CD8-positive, alpha-beta memory T cell (primary cell): ENCODE measurements around the gene NR2F2. TPM values are rescaled to one million over a fixed set of nuclear protein-coding genes. Genes with fewer than 3 reads are reported as not detected.

Source experiments
- CTCF ChIA-PET: fragments of 350-600 bp; sonication (Branson Sonifier 250); formaldehyde crosslinking; loops from one replicate; lab custom pipeline; 2021; ENCODE audit warnings: antibody characterized with exemption; lab: Charles Lee
- POLR2A ChIA-PET: fragments of 350-600 bp; sonication (Branson Sonifier 250); formaldehyde crosslinking; loops from one replicate; lab custom pipeline; 2021; ENCODE audit warnings: antibody characterized with exemption; lab: Charles Lee
- DNase-seq, 5 donors: peaks; one replicate each; pipeline versions ENCODE4 v3.0.0 to v3.0.0-alpha.2; 2020 to 2022; ENCODE audit warnings: mixed read lengths in 1 of 5
- H3K27ac ChIP-seq: one replicate; pipeline ENCODE4 v1.7.0; 2013; ENCODE audit warnings: low read depth, mild to moderate bottlenecking, low read length, moderate library complexity
- H3K27me3 ChIP-seq: 2 replicates; pipeline ENCODE4 v1.7.0; 2013; ENCODE audit warnings: low read length, mild to moderate bottlenecking; ENCODE audit not compliant: insufficient read depth, poor library complexity, severe bottlenecking
- H3K36me3 ChIP-seq: 2 replicates; pipeline ENCODE4 v1.7.0; 2013; ENCODE audit warnings: mild to moderate bottlenecking, low read length, moderate library complexity; ENCODE audit not compliant: insufficient read depth
- H3K4me1 ChIP-seq: 2 replicates; pipeline ENCODE4 v1.7.0; 2013; ENCODE audit warnings: mild to moderate bottlenecking, low read length, moderate library complexity; ENCODE audit not compliant: insufficient read depth
- H3K4me3 ChIP-seq: 2 replicates; pipeline ENCODE4 v1.7.0; 2013; ENCODE audit warnings: mild to moderate bottlenecking, low read length
- H3K9me3 ChIP-seq: 2 replicates; pipeline ENCODE4 v1.7.0; 2013; ENCODE audit warnings: mild to moderate bottlenecking, low read length
- H3K27ac Mint-ChIP-seq, 8 donors: one replicate each; pipeline ENCODE4 v1.8.0; 2020 to 2021; ENCODE audit warnings: mixed read lengths in 8 of 8, mild to moderate bottlenecking in 6 of 8, inconsistent platforms in 3 of 8, moderate library complexity in 3 of 8
- H3K27me3 Mint-ChIP-seq, 2 donors: one replicate each; pipeline ENCODE4 v1.8.0; 2020 to 2021; ENCODE audit warnings: mixed read lengths in 2 of 2, mild to moderate bottlenecking in 1 of 2, moderate library complexity in 1 of 2
- H3K36me3 Mint-ChIP-seq, 3 donors: one replicate each; pipeline ENCODE4 v1.8.0; 2020 to 2021; ENCODE audit warnings: mixed read lengths in 3 of 3, inconsistent platforms in 1 of 3, mild to moderate bottlenecking in 1 of 3
- H3K4me1 Mint-ChIP-seq, 3 donors: one replicate each; pipeline ENCODE4 v1.8.0; 2020 to 2021; ENCODE audit warnings: mixed read lengths in 3 of 3, inconsistent platforms in 1 of 3, mild to moderate bottlenecking in 1 of 3
- H3K4me3 Mint-ChIP-seq, 7 donors: one replicate each; pipeline ENCODE4 v1.8.0; 2020 to 2021; ENCODE audit warnings: mixed read lengths in 7 of 7, mild to moderate bottlenecking in 6 of 7, moderate library complexity in 4 of 7, inconsistent platforms in 2 of 7
- H3K9me3 Mint-ChIP-seq, 5 donors: one replicate each; pipeline ENCODE4 v1.8.0; 2020 to 2022; ENCODE audit warnings: mixed read lengths in 5 of 5, mild to moderate bottlenecking in 3 of 5, moderate library complexity in 2 of 5, inconsistent platforms in 1 of 5
- polyA plus RNA-seq: library from polyadenylated mRNA; unstranded; fragments of 300-500 nt; fragmentation: Illumina TruSeq; gene quantifications from one replicate; pipeline ENCODE4 v1.2.3, GENCODE V29; 2021
- total RNA-seq, 2 experiments: library from RNA; stranded (reverse); gene quantifications; one replicate each; pipeline ENCODE4 v1.2.3, GENCODE V29; 2021

NR2F2 gene
- total and polyA plus RNA-seq, 3 experiments from 2014 or later = not detected

GRCh38 chr15:96297783-96298182 is 32.7 kb upstream of the NR2F2 start:
- no peak overlapping the region for H3K27ac Mint-ChIP-seq
- no peak overlapping the region for H3K27ac ChIP-seq
- no peaks in the 10 kb centered on the region for H3K36me3 ChIP-seq
- H3K36me3 Mint-ChIP-seq = peaks cover 0 to 3% (median 0%) of the 10 kb centered on the region in 3 donors
- no peaks in the 10 kb centered on the region for H3K27me3 ChIP-seq
- H3K9me3 Mint-ChIP-seq = peaks cover 9 to 21% (median 12%) of the 10 kb centered on the region in 5 donors
- H3K4me3 Mint-ChIP-seq = no peak overlapping the region
- peaks cover 7% of the 10 kb centered on the region for H3K9me3 ChIP-seq
- no peak for DNase-seq
- ChIA-PET CTCF (no interaction called here), POLR2A (no interaction called here)
- no peaks in the 10 kb centered on the region for H3K4me1 ChIP-seq
- peaks cover 0 to 10% of the 10 kb centered on the region in 2 donors for H3K27me3 Mint-ChIP-seq
- no peak overlapping the region for H3K4me3 ChIP-seq
- H3K4me1 Mint-ChIP-seq = no peaks in the 10 kb centered on the region

GRCh38 chr15:96298217-96298616 is 32.3 kb upstream of the NR2F2 start:
- peaks cover 7% of the 10 kb centered on the region for H3K9me3 ChIP-seq
- H3K36me3 ChIP-seq = no peaks in the 10 kb centered on the region
- H3K4me3 Mint-ChIP-seq = no peak overlapping the region
- H3K4me3 ChIP-seq = no peak overlapping the region
- DNase-seq = no peak
- ChIA-PET POLR2A (no interaction called here), CTCF (no interaction called here)
- no peaks in the 10 kb centered on the region for H3K4me1 ChIP-seq
- no peaks in the 10 kb centered on the region for H3K4me1 Mint-ChIP-seq
- peaks cover 9 to 19% (median 12%) of the 10 kb centered on the region in 5 donors for H3K9me3 Mint-ChIP-seq
- H3K27me3 Mint-ChIP-seq = peaks cover 0 to 10% of the 10 kb centered on the region in 2 donors
- no peaks in the 10 kb centered on the region for H3K27me3 ChIP-seq
- no peak overlapping the region for H3K27ac Mint-ChIP-seq
- peaks cover 0 to 3% (median 0%) of the 10 kb centered on the region in 3 donors for H3K36me3 Mint-ChIP-seq
- H3K27ac ChIP-seq = no peak overlapping the region

DNA sequence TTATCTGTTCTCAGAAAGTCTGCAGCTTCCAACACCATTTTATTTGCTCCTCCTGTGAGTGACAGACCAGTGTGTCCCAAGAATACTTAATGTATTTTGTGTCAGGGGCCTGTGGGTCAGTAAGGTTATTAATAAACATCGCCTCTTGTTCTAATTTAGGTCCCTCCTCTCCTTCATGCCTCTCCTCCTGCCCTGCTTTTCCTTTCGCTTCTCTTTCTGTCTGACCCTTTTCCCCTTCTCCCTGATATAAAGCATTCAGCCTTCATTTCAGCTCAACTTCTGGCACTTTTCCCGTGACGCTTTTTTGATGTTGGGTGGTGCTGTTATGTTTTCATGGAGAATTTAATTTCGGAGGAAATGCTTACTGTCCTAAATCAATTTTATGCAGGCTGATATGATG is 29.7 kb upstream of the NR2F2 start:
- Mint-ChIP-seq H3K4me3 (no peak overlapping the region), H3K9me3 (peaks cover 9 to 16% (median 15%) of the 10 kb centered on the region in 5 donors), H3K4me1 (no peaks in the 10 kb centered on the region), H3K27me3 (peaks cover 0 to 4% of the 10 kb centered on the region in 2 donors), H3K36me3 (peaks cover 0 to 3% (median 0%) of the 10 kb centered on the region in 3 donors), H3K27ac (no peak overlapping the region)
- ChIA-PET POLR2A (no interaction called here), CTCF (no interaction called here)
- no peak for DNase-seq
- Histone ChIP-seq H3K27ac (no peak overlapping the region), H3K36me3 (no peaks in the 10 kb centered on the region), H3K27me3 (no peaks in the 10 kb centered on the region), H3K4me3 (no peak overlapping the region), H3K9me3 (peaks cover 7% of the 10 kb centered on the region), H3K4me1 (no peaks in the 10 kb centered on the region)

- Mint-ChIP-seq H3K27me3 (peaks cover 0 to 4% of the 10 kb centered on the region in 2 donors), H3K4me1 (no peaks in the 10 kb centered on the region), H3K36me3 (no peaks in the 10 kb centered on the region), H3K27ac (no peak overlapping the region), H3K4me3 (no peak overlapping the region), H3K9me3 (peaks cover 2 to 10% (median 3%) of the 10 kb centered on the region in 5 donors)
- POLR2A ChIA-PET = no interaction called here
- Histone ChIP-seq H3K4me1 (no peaks in the 10 kb centered on the region), H3K36me3 (no peaks in the 10 kb centered on the region), H3K4me3 (no peak overlapping the region), H3K9me3 (no peaks in the 10 kb centered on the region), H3K27ac (no peak overlapping the region), H3K27me3 (no peaks in the 10 kb centered on the region)
- CTCF ChIA-PET = interaction anchor here (0.9 kb wide), 1 partner anchor 931 kb away, joined by 4 read pairs; no protein-coding TSS in a partner anchor
- DNase-seq = no peak
These were observed 26.9 kb upstream of the NR2F2 start for GRCh38 chr15:96303503-96304056.

- H3K27ac ChIP-seq = no peak overlapping the region
- Mint-ChIP-seq H3K36me3 (no peaks in the 10 kb centered on the region), H3K27ac (peak overlapping the region in 1 of 8 donors; percentile 32), H3K9me3 (peaks cover 0 to 6% (median 0%) of the 10 kb centered on the region in 5 donors), H3K27me3 (peaks cover 0 to 5% of the 10 kb centered on the region in 2 donors), H3K4me1 (no peaks in the 10 kb centered on the region), H3K4me3 (no peak overlapping the region)
- H3K4me3 ChIP-seq = no peak overlapping the region
- H3K36me3 ChIP-seq = no peaks in the 10 kb centered on the region
- H3K4me1 ChIP-seq = no peaks in the 10 kb centered on the region
- no peaks in the 10 kb centered on the region for H3K9me3 ChIP-seq
- CTCF ChIA-PET = no interaction called here
- no peaks in the 10 kb centered on the region for H3K27me3 ChIP-seq
- POLR2A ChIA-PET = no interaction called here
- no peak for DNase-seq
These were observed 25.7 kb upstream of the NR2F2 start for GRCh38 chr15:96304839-96305238.

DNA sequence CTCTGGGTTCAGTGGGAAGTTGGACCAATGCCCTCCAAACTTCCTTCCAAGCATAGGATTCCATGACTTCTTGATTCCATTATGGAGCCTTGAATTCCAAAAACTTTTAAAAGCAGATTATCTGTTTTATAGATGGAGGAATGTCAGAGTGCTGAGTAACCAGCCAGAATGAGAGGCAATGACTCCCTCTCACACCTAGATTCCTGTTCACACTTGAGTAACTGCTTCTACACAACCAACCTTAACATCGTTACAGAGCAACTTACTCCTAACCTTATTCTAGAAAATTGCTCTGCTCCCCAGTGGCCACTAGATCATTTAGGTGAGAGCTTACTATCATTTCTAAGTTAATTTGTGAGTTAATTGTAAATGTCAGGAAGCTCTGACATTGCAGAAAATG is 24.2 kb upstream of the NR2F2 start:
- Histone ChIP-seq H3K27me3 (no peaks in the 10 kb centered on the region), H3K4me3 (no peak overlapping the region), H3K27ac (no peak overlapping the region), H3K36me3 (no peaks in the 10 kb centered on the region), H3K9me3 (no peaks in the 10 kb centered on the region), H3K4me1 (no peaks in the 10 kb centered on the region)
- Mint-ChIP-seq H3K4me1 (no peaks in the 10 kb centered on the region), H3K4me3 (no peak overlapping the region), H3K9me3 (peaks cover 0 to 3% (median 0%) of the 10 kb centered on the region in 5 donors), H3K27me3 (peaks cover 0 to 7% of the 10 kb centered on the region in 2 donors), H3K36me3 (no peaks in the 10 kb centered on the region), H3K27ac (no peak overlapping the region)
- no peak for DNase-seq
- CTCF ChIA-PET = no interaction called here
- POLR2A ChIA-PET = no interaction called here

GRCh38 chr15:96307856-96308394 is 22.6 kb upstream of the NR2F2 start:
- peaks cover 0 to 3% (median 0%) of the 10 kb centered on the region in 5 donors for H3K9me3 Mint-ChIP-seq
- H3K27me3 ChIP-seq = no peaks in the 10 kb centered on the region
- H3K4me3 Mint-ChIP-seq = no peak overlapping the region

DNA sequence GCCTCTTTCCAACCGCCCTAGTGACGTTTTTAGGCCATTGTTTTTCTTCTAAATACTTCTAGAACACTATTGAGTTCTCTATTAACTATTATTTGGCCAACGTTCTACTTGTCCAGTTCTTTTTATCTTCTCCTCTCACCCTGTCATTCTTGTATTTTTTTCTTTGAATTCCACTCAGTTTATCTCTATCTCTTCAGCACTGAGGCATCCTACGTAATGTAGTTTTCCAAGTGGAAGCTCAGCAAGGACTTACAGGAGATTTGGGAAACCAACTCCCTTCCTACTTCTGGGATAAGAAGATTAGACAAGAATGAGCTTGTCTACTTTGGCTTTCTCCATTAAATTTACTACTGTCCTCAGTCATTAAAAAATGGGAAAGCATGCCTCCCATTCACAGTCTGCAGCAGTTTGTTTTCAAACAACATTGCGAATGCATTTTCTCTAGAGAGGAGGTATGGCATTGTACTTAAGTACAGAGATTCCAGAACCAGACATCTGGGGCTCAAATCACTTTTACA is 21.3 kb upstream of the NR2F2 start:
- no peak overlapping the region for H3K27ac Mint-ChIP-seq
- H3K36me3 Mint-ChIP-seq = no peaks in the 10 kb centered on the region
- H3K36me3 ChIP-seq = no peaks in the 10 kb centered on the region
- no peak overlapping the region for H3K4me3 Mint-ChIP-seq
- no peaks in the 10 kb centered on the region for H3K4me1 Mint-ChIP-seq
- H3K4me3 ChIP-seq = no peak overlapping the region
- peaks cover 0 to 3% (median 0%) of the 10 kb centered on the region in 5 donors for H3K9me3 Mint-ChIP-seq
- CTCF ChIA-PET = no interaction called here
- no peaks in the 10 kb centered on the region for H3K4me1 ChIP-seq
- no peak overlapping the region for H3K27ac ChIP-seq
- no peaks in the 10 kb centered on the region for H3K27me3 ChIP-seq
- no peak for DNase-seq
- POLR2A ChIA-PET = no interaction called here
- H3K27me3 Mint-ChIP-seq = peaks cover 0 to 20% of the 10 kb centered on the region in 2 donors
- no peaks in the 10 kb centered on the region for H3K9me3 ChIP-seq

More at GRCh38 chr15:96307856-96308394, 22.6 kb upstream of the NR2F2 start:
- Histone ChIP-seq H3K4me3 (no peak overlapping the region), H3K36me3 (no peaks in the 10 kb centered on the region), H3K9me3 (no peaks in the 10 kb centered on the region), H3K4me1 (no peaks in the 10 kb centered on the region), H3K27ac (no peak overlapping the region)
- H3K27me3 Mint-ChIP-seq = peaks cover 0 to 8% of the 10 kb centered on the region in 2 donors
- H3K27ac Mint-ChIP-seq = no peak overlapping the region
- ChIA-PET CTCF (no interaction called here), POLR2A (no interaction called here)
- no peaks in the 10 kb centered on the region for H3K4me1 Mint-ChIP-seq
- DNase-seq = no peak
- H3K36me3 Mint-ChIP-seq = no peaks in the 10 kb centered on the region
